ENCODE results near the gene RUSF1.
A peak's percentile ranks its signal among the peaks of the same experiment; 100 is the strongest.

RUSF1 gene

GRCh38 chr16:31467151-31467773, 40.9 kb downstream of the RUSF1 start:
- no peak for FAIRE-seq

- FAIRE-seq: no peak
These were observed 41.8 kb downstream of the RUSF1 start for GRCh38 chr16:31466381-31466841.

- no peak for FAIRE-seq
These were observed 42.3 kb downstream of the RUSF1 start for GRCh38 chr16:31465788-31466370.

- no peak for FAIRE-seq
These were observed 43.4 kb downstream of the RUSF1 start for GRCh38 chr16:31464781-31465260.

GRCh38 chr16:31464348-31464769, 43.8 kb downstream of the RUSF1 start:
- FAIRE-seq: no peak

- no peak for FAIRE-seq
These were observed 46.0 kb downstream of the RUSF1 start for GRCh38 chr16:31461921-31462804.

GRCh38 chr16:31461201-31461920, 46.8 kb downstream of the RUSF1 start:
- FAIRE-seq: no peak

- FAIRE-seq: peak; percentile 43
These were observed 47.6 kb downstream of the RUSF1 start for GRCh38 chr16:31460582-31461002.

GRCh38 chr16:31459687-31460581, 48.3 kb downstream of the RUSF1 start:
- peak; percentile 26 for FAIRE-seq

- no peak for FAIRE-seq
These were observed 49.1 kb downstream of the RUSF1 start, which contains the start of gene ARMC5 for GRCh38 chr16:31458844-31459686. ARMC5 (plus strand) TSS chr16:31459501; CDS start chr16:31459525, 24 bp downstream.

GRCh38 chr16:31458073-31458843, 49.9 kb downstream of the RUSF1 start:
- FAIRE-seq: no peak

- FAIRE-seq: no peak
These were observed 51.2 kb downstream of the RUSF1 start for GRCh38 chr16:31456988-31457360.

GRCh38 chr16:31455601-31456314, 52.4 kb downstream of the RUSF1 start:
- no peak for FAIRE-seq

- FAIRE-seq: no peak
These were observed 54.7 kb downstream of the RUSF1 start for GRCh38 chr16:31453255-31454204.

- no peak for FAIRE-seq
These were observed 55.5 kb downstream of the RUSF1 start for GRCh38 chr16:31452631-31453106.

- FAIRE-seq: no peak
These were observed 56.4 kb downstream of the RUSF1 start for GRCh38 chr16:31451681-31452351.

GRCh38 chr16:31451201-31451600, 57.0 kb downstream of the RUSF1 start:
- no peak for FAIRE-seq
